H1 (cell line): ENCODE results near the gene EMID1. TPM values are rescaled to one million over a fixed set of nuclear protein-coding genes. Genes with fewer than 3 reads are reported as not detected.

Source experiments
- CTCF ChIA-PET: fragments of 300-600 bp; sonication (Branson Sonifier 250); formaldehyde crosslinking; loops from one replicate; lab custom pipeline; 2021; ENCODE audit not compliant: partially characterized antibody; lab: Charles Lee
- POLR2A ChIA-PET: fragments of 300-600 bp; sonication (Branson Sonifier 250); formaldehyde crosslinking; loops from one replicate; lab custom pipeline; 2021; ENCODE audit warnings: inconsistent platforms; ENCODE audit not compliant: partially characterized antibody; lab: Charles Lee
- DNase-seq, 2 experiments: peaks; one replicate each; pipeline versions ENCODE4 v3.0.0 to v3.0.0-alpha.2; 2010 to 2022; ENCODE audit warnings: low spot score in 2 of 2, low read depth in 1 of 2, mixed read lengths in 1 of 2
- FAIRE-seq: peaks from 2 replicates; lab custom pipeline; 2011; peaks lifted over from hg19 to GRCh38; lab: Jason Lieb, UNC
- H2AFZ ChIP-seq: 2 replicates; pipeline ENCODE4 v1.8.1; 2012; ENCODE audit warnings: low read length, inconsistent platforms
- H2AK5ac ChIP-seq: 2 replicates; pipeline ENCODE4 v1.6.1; 2013; ENCODE audit warnings: low read depth, low read length
- H2BK120ac ChIP-seq: replicated peaks from 2 replicates; pipeline ENCODE3; 2013; ENCODE audit warnings: low read depth, low read length, inconsistent platforms
- H2BK12ac ChIP-seq: 2 replicates; pipeline ENCODE4 v1.6.1; 2013; ENCODE audit warnings: low read depth, low read length
- H2BK15ac ChIP-seq: 2 replicates; pipeline ENCODE4 v1.6.1; 2013; ENCODE audit warnings: low read length
- H2BK20ac ChIP-seq: 2 replicates; pipeline ENCODE4 v1.6.1; 2013; ENCODE audit warnings: low read length
- H2BK5ac ChIP-seq: 2 replicates; pipeline ENCODE4 v1.6.1; 2013; ENCODE audit warnings: low read depth, low read length
- H3K14ac ChIP-seq: 2 replicates; pipeline ENCODE4 v1.6.1; 2013; ENCODE audit warnings: inconsistent platforms; ENCODE audit not compliant: insufficient read length
- H3K18ac ChIP-seq: 2 replicates; pipeline ENCODE4 v1.6.1; 2013; ENCODE audit warnings: low read length; ENCODE audit errors: extremely low read depth
- H3K23ac ChIP-seq: 2 replicates; pipeline ENCODE4 v1.6.1; 2013; ENCODE audit warnings: inconsistent platforms; ENCODE audit not compliant: insufficient read length
- H3K23me2 ChIP-seq: 2 replicates; pipeline ENCODE4 v1.6.1; 2013; ENCODE audit warnings: low read depth, low read length
- H3K27ac ChIP-seq: 2 replicates; pipeline ENCODE4 v1.6.1; 2011; ENCODE audit warnings: low read depth, low read length, inconsistent platforms
- H3K27me3 ChIP-seq, 4 experiments: replicated peaks in 1 of 4; 1 replicate in 1 of 4; 2 replicates in 3 of 4; pipeline versions ENCODE4 v1.6.1 to v1.8.1; 2011 to 2013; ENCODE audit warnings: low read length in 3 of 4, mild to moderate bottlenecking in 3 of 4, inconsistent platforms in 2 of 4, mixed read lengths in 2 of 4, moderate library complexity in 1 of 4; ENCODE audit not compliant: control insufficient read depth in 3 of 4, insufficient read depth in 3 of 4; ENCODE audit errors: extremely low read depth in 1 of 4
- H3K36me3 ChIP-seq, 4 experiments: 2 replicates each; pipeline versions ENCODE4 v1.6.1 to v1.8.1; 2011 to 2013; ENCODE audit warnings: mild to moderate bottlenecking in 4 of 4, low read length in 3 of 4, moderate library complexity in 2 of 4, control low read depth in 1 of 4, inconsistent platforms in 1 of 4; ENCODE audit not compliant: insufficient read depth in 4 of 4, control insufficient read depth in 2 of 4
- H3K4ac ChIP-seq: replicated peaks from 2 replicates; pipeline ENCODE3; 2013; ENCODE audit warnings: low read length, low read depth, mixed read lengths, inconsistent platforms; ENCODE audit not compliant: insufficient read length
- H3K4me1 ChIP-seq, 4 experiments: replicated peaks in 1 of 4; 1 replicate in 1 of 4; 2 replicates in 3 of 4; pipeline versions ENCODE4 v1.6.1 to v1.8.1; 2011 to 2013; ENCODE audit warnings: low read length in 3 of 4, inconsistent platforms in 2 of 4, mixed read lengths in 1 of 4; ENCODE audit not compliant: insufficient read depth in 4 of 4, control insufficient read depth in 3 of 4
- H3K4me2 ChIP-seq, 2 experiments: 2 replicates each; pipeline versions ENCODE4 v1.6.1 to v1.8.1; 2011 to 2013; ENCODE audit warnings: low read depth in 2 of 2, low read length in 2 of 2, control low read depth in 1 of 2, inconsistent platforms in 1 of 2, mild to moderate bottlenecking in 1 of 2; ENCODE audit not compliant: insufficient read depth in 1 of 2
- H3K4me3 ChIP-seq, 4 experiments: fragments of 200-600, 300-600 bp in 1 of 4; sonication (generic), shearing (Covaris generic), sonication (Bioruptor Twin) in 1 of 4; 2 replicates each; pipeline versions ENCODE4 v1.5.1 to v1.8.1; 2011 to 2016; ENCODE audit warnings: low read length in 4 of 4, low read depth in 3 of 4, control low read depth in 2 of 4, inconsistent platforms in 2 of 4, mild to moderate bottlenecking in 2 of 4, mixed read lengths in 1 of 4, moderate library complexity in 1 of 4; ENCODE audit not compliant: insufficient read depth in 2 of 4; ENCODE audit errors: extremely low read depth in 1 of 4
- H3K56ac ChIP-seq: replicated peaks from 2 replicates; pipeline ENCODE3; 2013; ENCODE audit warnings: low read depth, mild to moderate bottlenecking, mixed read lengths, low read length, inconsistent platforms; ENCODE audit not compliant: insufficient read length
- H3K79me1 ChIP-seq: 2 replicates; pipeline ENCODE4 v1.6.1; 2013; ENCODE audit warnings: low read depth, low read length, control low read depth
- H3K79me2 ChIP-seq, 2 experiments: 2 replicates each; pipeline versions ENCODE4 v1.6.1 to v1.8.1; 2012 to 2013; ENCODE audit warnings: low read length in 2 of 2, mild to moderate bottlenecking in 2 of 2, inconsistent platforms in 1 of 2; ENCODE audit not compliant: insufficient read depth in 2 of 2, control insufficient read depth in 1 of 2
- H3K9ac ChIP-seq, 4 experiments: replicated peaks in 1 of 4; 1 replicate in 1 of 4; 2 replicates in 3 of 4; pipeline versions ENCODE4 v1.6.1 to v1.8.1; 2011 to 2013; ENCODE audit warnings: low read depth in 3 of 4, low read length in 3 of 4, control low read depth in 2 of 4, mild to moderate bottlenecking in 2 of 4, moderate library complexity in 2 of 4, inconsistent platforms in 1 of 4; ENCODE audit errors: extremely low read depth in 1 of 4
- H3K9me3 ChIP-seq, 2 experiments: 2 replicates each; pipeline versions ENCODE4 v1.6.1 to v1.8.1; 2012 to 2013; ENCODE audit warnings: mild to moderate bottlenecking in 2 of 2, moderate library complexity in 2 of 2, control low read depth in 1 of 2, inconsistent platforms in 1 of 2, low read depth in 1 of 2, low read length in 1 of 2, mixed read lengths in 1 of 2; ENCODE audit not compliant: insufficient read depth in 2 of 2
- H4K20me1 ChIP-seq, 2 experiments: replicated peaks in 1 of 2; 2 replicates each; pipeline versions ENCODE3 to v1.8.1; 2011 to 2013; ENCODE audit warnings: inconsistent platforms in 2 of 2, low read length in 2 of 2, mild to moderate bottlenecking in 1 of 2; ENCODE audit not compliant: insufficient read depth in 2 of 2, control insufficient read depth in 1 of 2
- H4K5ac ChIP-seq: 2 replicates; pipeline ENCODE4 v1.6.1; 2013; ENCODE audit warnings: low read length, low read depth, mixed read lengths, inconsistent platforms; ENCODE audit not compliant: insufficient read length
- H4K8ac ChIP-seq: 2 replicates; pipeline ENCODE4 v1.8.0; 2013; ENCODE audit warnings: mild to moderate bottlenecking, moderate library complexity, low read length, inconsistent platforms; ENCODE audit not compliant: insufficient read depth; ENCODE audit errors: extremely low read depth
- H4K91ac ChIP-seq: replicated peaks from 2 replicates; pipeline ENCODE3; 2013; ENCODE audit warnings: low read length, mixed read lengths, inconsistent platforms; ENCODE audit not compliant: insufficient read length
- BCL11A ChIP-seq, 2 experiments: IDR thresholded peaks; one replicate each; pipeline ENCODE4 v1.6.1; 2011; ENCODE audit warnings: low read depth in 2 of 2, low read length in 2 of 2, mild to moderate bottlenecking in 2 of 2
- CEBPB ChIP-seq: IDR thresholded peaks from 2 replicates; pipeline ENCODE4 v1.6.1; 2012; ENCODE audit warnings: low read depth, low read length
- JUN ChIP-seq: IDR thresholded peaks from 2 replicates; pipeline ENCODE4 v1.6.1; 2011; ENCODE audit warnings: low read depth, mild to moderate bottlenecking, improper control_type of control experiment, low read length
- NANOG ChIP-seq: IDR thresholded peaks from 2 replicates; pipeline ENCODE4 v1.6.1; 2011; ENCODE audit warnings: low read length, low read depth, mild to moderate bottlenecking, inconsistent platforms; ENCODE audit not compliant: insufficient read depth, poor library complexity, severe bottlenecking
- RXRA ChIP-seq: IDR thresholded peaks from 2 replicates; pipeline ENCODE4 v1.6.1; 2011; ENCODE audit warnings: low read depth, mild to moderate bottlenecking, low read length, moderate library complexity; ENCODE audit not compliant: insufficient read depth
- SP1 ChIP-seq: IDR thresholded peaks from 2 replicates; pipeline ENCODE4 v1.6.1; 2011; ENCODE audit warnings: low read depth, low read length
- TAF1 ChIP-seq: IDR thresholded peaks from 2 replicates; pipeline ENCODE4 v1.6.1; 2011; ENCODE audit warnings: mild to moderate bottlenecking, low read depth, low read length
- TAF7 ChIP-seq: optimal IDR thresholded peaks from 2 replicates; pipeline ENCODE3; 2011; ENCODE audit warnings: low read depth, mild to moderate bottlenecking, inconsistent platforms, low read length, moderate library complexity, borderline replicate concordance
- YY1 ChIP-seq: IDR thresholded peaks from 2 replicates; pipeline ENCODE4 v1.6.1; 2011; ENCODE audit warnings: low read depth, mild to moderate bottlenecking, low read length
- WGBS, 2 experiments: shearing (Covaris generic) in 1 of 2; methylation state at CpG; one replicate each; pipeline versions ENCODE4 v1.1.6 to v1.1.7; 2013 to 2015; ENCODE audit warnings: low lambda C conversion rate in 2 of 2, mixed read lengths in 2 of 2, inconsistent platforms in 1 of 2, low coverage in 1 of 2, missing lambda C conversion rate in 1 of 2; ENCODE audit not compliant: insufficient replicate concordance in 2 of 2, insufficient coverage in 1 of 2, insufficient read length in 1 of 2; ENCODE audit errors: extremely low coverage in 1 of 2, missing lambda C conversion rate in 1 of 2; 5-methylcytosine and 5-hydroxymethylcytosine counted together
- polyA plus RNA-seq, 7 experiments: library from polyadenylated mRNA; depleted of rRNA in 3 of 7; stranded (reverse) in 5 of 7; unstranded in 2 of 7; fragments of >200 nt in 5 of 7; fragments of 200-250 nt in 2 of 7; gene quantifications; 1 replicate in 5 of 7; 2 replicates in 1 of 7; 4 replicates in 1 of 7; pipeline versions ENCODE4 v1.2.1 to v1.2.3, GENCODE V29; 2011 to 2013; ENCODE audit warnings: missing spikeins in 2 of 7, mixed read lengths in 2 of 7
- total RNA-seq: library from RNA; stranded (reverse); fragmentation: NEBNext Ultra II Directional; extraction: Animal tissue kit (Norgen Biotek cat#: 25700); gene quantifications from 2 replicates; pipeline ENCODE4 v1.2.1, GENCODE V29; 2021
- TF ChIP-seq, protein P1 (sequence below): IDR thresholded peaks from 2 replicates; pipeline ENCODE4 v1.6.1; 2011; ENCODE audit warnings: low read depth, mild to moderate bottlenecking, low read length; ENCODE audit not compliant: insufficient read depth

Gene EMID1
- total and polyA plus RNA-seq, 2 of the 8 experiments (the other 6 are each of a cell fraction or from before 2014, with no cell fraction given) = 3.9 to 7.4 TPM

DNA sequence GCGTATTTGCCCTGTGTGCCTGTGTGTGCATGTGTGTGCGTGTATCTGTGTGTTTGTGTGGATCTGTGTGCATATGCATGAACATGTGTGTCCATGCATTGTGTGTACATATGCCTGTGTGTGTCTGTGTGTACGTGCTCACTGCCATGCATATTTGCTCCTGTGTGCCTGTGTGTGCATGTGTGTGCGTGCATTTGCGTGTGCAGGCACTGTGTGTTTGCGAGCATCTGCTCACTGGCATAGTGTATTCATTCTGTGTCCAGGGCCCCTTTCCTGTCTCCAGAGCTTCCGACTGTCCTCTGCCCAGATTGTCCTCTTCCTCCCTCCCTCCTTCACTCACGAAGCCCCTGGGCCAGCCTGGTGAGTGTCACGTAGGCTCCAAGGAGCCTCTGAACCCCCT lies 5.8 kb downstream of the EMID1 start:
- peaks cover 5% of the 10 kb centered on the region for H3K79me1 ChIP-seq
- no peak for DNase-seq
- peak overlapping the region in 1 of 4 experiments; percentile 50; a peak in 1 of 7 replicates for H3K9ac ChIP-seq
- peak overlapping the region; percentile 97 for H2BK15ac ChIP-seq
- no peak overlapping the region for H3K23ac ChIP-seq
- H4K8ac ChIP-seq = no peak overlapping the region
- H2BK12ac ChIP-seq = peak overlapping the region; percentile 40; the same call in 1 of the 2 replicates
- 91% methylated on average over 9 of the region's 9 CpGs; no CpG with 5 or more reads in 1 of the 2 experiments for WGBS, 2 experiments
- ChIA-PET CTCF (interaction anchor here (0.7 to 4.3 kb wide), 3 partner anchors 9 to 1192 kb away, joined by 3 to 28 read pairs (median 3); no protein-coding TSS in a partner anchor), POLR2A (no interaction called here)
- no peaks in the 10 kb centered on the region for H3K79me2 ChIP-seq
- no peaks in the 10 kb centered on the region for H3K9me3 ChIP-seq
- H3K18ac ChIP-seq = peak overlapping the region; percentile 38; the same call in 1 of the 2 replicates
- H3K14ac ChIP-seq = no peak overlapping the region
- no peaks in the 10 kb centered on the region for H3K23me2 ChIP-seq
- no peak overlapping the region for H3K4me2 ChIP-seq
- H2BK120ac ChIP-seq = no peak overlapping the region
- H3K4me3 ChIP-seq = no peak overlapping the region
- peaks cover 0 to 3% of the 10 kb centered on the region in 2 experiments for H4K20me1 ChIP-seq
- no peak overlapping the region for H4K5ac ChIP-seq
- no peak for FAIRE-seq
- H2AFZ ChIP-seq = no peak overlapping the region
- no peak overlapping the region for H2BK20ac ChIP-seq
- TF ChIP-seq RXRA (no peak), JUN (no peak), SP1 (no peak), CEBPB (no peak), YY1 (no peak), NANOG (no peak), BCL11A (IDR thresholded peaks at IDR 0.05; ENCODE audit: low read depth in 2 of 2, low read length in 2 of 2) (no peak), TAF7 (no peak), TAF1 (no peak)
- TF ChIP-seq, protein P1, sequence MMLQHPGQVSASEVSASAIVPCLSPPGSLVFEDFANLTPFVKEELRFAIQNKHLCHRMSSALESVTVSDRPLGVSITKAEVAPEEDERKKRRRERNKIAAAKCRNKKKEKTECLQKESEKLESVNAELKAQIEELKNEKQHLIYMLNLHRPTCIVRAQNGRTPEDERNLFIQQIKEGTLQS = no peak
- H4K91ac ChIP-seq = peak overlapping the region; percentile 77
- H3K4me1 ChIP-seq = peaks cover 0 to 25% (median 8%) of the 10 kb centered on the region in 4 experiments; a peak in 6 of 7 replicates
- peak overlapping the region; percentile 30; the same call in 1 of the 2 replicates for H2AK5ac ChIP-seq
- H3K27ac ChIP-seq = no peak overlapping the region; the same call in 1 of the 2 replicates
- no peaks in the 10 kb centered on the region for H3K27me3 ChIP-seq
- H2BK5ac ChIP-seq = peak overlapping the region; percentile 90; the same call in 1 of the 2 replicates
- no peaks in the 10 kb centered on the region for H3K36me3 ChIP-seq
- no peak overlapping the region for H3K4ac ChIP-seq
- no peak overlapping the region for H3K56ac ChIP-seq
